HepG2 (cell line): ENCODE results near the gene GSTM1. TPM values are rescaled to one million over a fixed set of nuclear protein-coding genes. Genes with fewer than 3 reads are reported as not detected.

Source experiments
- DMAP1 ChIP-seq: IDR thresholded peaks from 2 replicates; pipeline ENCODE4 v1.6.1; 2016
- JUN ChIP-seq: sonication (generic); formaldehyde crosslinking; IDR thresholded peaks from 2 replicates; pipeline ENCODE4 v1.4.0; 2020; ENCODE audit warnings: mild to moderate bottlenecking, missing genetic modification reagents
- KLF9 ChIP-seq: IDR thresholded peaks from 2 replicates; pipeline ENCODE4 v1.6.1; 2016; ENCODE audit warnings: low read depth
- KMT2B ChIP-seq: IDR thresholded peaks from 2 replicates; pipeline ENCODE4 v1.6.1; 2016; ENCODE audit warnings: missing genetic modification reagents, missing compliant biosample characterization
- MEIS1 ChIP-seq: sonication (generic); formaldehyde crosslinking; IDR thresholded peaks from 2 replicates; pipeline ENCODE4 v1.9.0; 2021; ENCODE audit warnings: mild to moderate bottlenecking, missing genetic modification reagents, moderate library complexity, borderline replicate concordance
- NCOR1 ChIP-seq: fragments of 200-600 bp; sonication (generic); IDR thresholded peaks from 2 replicates; pipeline ENCODE4 v1.7.0; 2017; ENCODE audit warnings: antibody characterized with exemption, low read length, borderline replicate concordance
- PHF8 ChIP-seq: sonication (generic); formaldehyde crosslinking; IDR thresholded peaks from 2 replicates; pipeline ENCODE4 v1.5.0; 2020; ENCODE audit warnings: missing genetic modification reagents
- PRMT3 ChIP-seq: sonication (generic); formaldehyde crosslinking; IDR thresholded peaks from 2 replicates; pipeline ENCODE4 v1.8.1; 2022; ENCODE audit warnings: low read depth, mild to moderate bottlenecking, moderate library complexity, missing genetic modification reagents, borderline replicate concordance
- PTBP1 ChIP-seq: fragments of 200-400 bp; formaldehyde crosslinking; IDR thresholded peaks from 2 replicates; pipeline ENCODE4 v1.6.1; 2018; ENCODE audit warnings: low read length, low read depth; ENCODE audit not compliant: poor library complexity, severe bottlenecking
- RAD51 ChIP-seq: fragments of 450-650 bp; IDR thresholded peaks from 2 replicates; pipeline ENCODE4 v1.6.1; 2016; ENCODE audit warnings: borderline replicate concordance
- RBM22 ChIP-seq: fragments of 200-400 bp; formaldehyde crosslinking; optimal IDR thresholded peaks from 2 replicates; pipeline ENCODE3; 2017; ENCODE audit warnings: mild to moderate bottlenecking, low read length, moderate library complexity
- SIX4 ChIP-seq: sonication (generic); formaldehyde crosslinking; IDR thresholded peaks from 2 replicates; pipeline ENCODE4 v1.4.0; 2020; ENCODE audit warnings: missing genetic modification reagents
- ZFP41 ChIP-seq: sonication (generic); formaldehyde crosslinking; IDR thresholded peaks from 2 replicates; pipeline ENCODE4 v1.4.0; 2020; ENCODE audit warnings: mild to moderate bottlenecking, missing genetic modification reagents, borderline replicate concordance
- ZFP90 ChIP-seq: sonication (generic); formaldehyde crosslinking; IDR thresholded peaks from 2 replicates; pipeline ENCODE4 v1.8.0; 2022; ENCODE audit warnings: missing genetic modification reagents, mild to moderate bottlenecking, inconsistent platforms, borderline replicate concordance
- ZNF124 ChIP-seq: sonication (generic); formaldehyde crosslinking; IDR thresholded peaks from 2 replicates; pipeline ENCODE4 v1.4.0; 2020; ENCODE audit warnings: missing genetic modification reagents
- ZNF788 ChIP-seq: sonication (generic); formaldehyde crosslinking; IDR thresholded peaks from 2 replicates; pipeline ENCODE4 v1.5.0; 2020; ENCODE audit warnings: mild to moderate bottlenecking, missing genetic modification reagents, borderline replicate concordance
- polyA plus RNA-seq, 8 experiments: library from polyadenylated mRNA; depleted of rRNA in 3 of 8; stranded (reverse) in 7 of 8; unstranded in 1 of 8; fragments of >200 nt; fragmentation: Illumina TruSeq in 4 of 8; extraction: Trizol in 4 of 8; gene quantifications; 2 replicates each; pipeline versions ENCODE4 v1.2.1 to v1.2.3, GENCODE V29; 2011 to 2016; ENCODE audit warnings: low read depth in 4 of 8, missing spikeins in 1 of 8, mixed read lengths in 1 of 8; ENCODE audit not compliant: insufficient read depth in 1 of 8
- total RNA-seq, 5 experiments: library from RNA; depleted of rRNA; stranded (reverse); fragments of >200 nt; fragmentation: Illumina TruSeq; extraction: Trizol; gene quantifications; 2 replicates each; pipeline ENCODE4 v1.2.3, GENCODE V29; 2016; ENCODE audit warnings: low read depth in 1 of 5
- TF ChIP-seq, protein P1 (sequence below): sonication (generic); formaldehyde crosslinking; IDR thresholded peaks from 2 replicates; pipeline ENCODE4 v1.8.0; 2022; ENCODE audit warnings: missing genetic modification reagents, mild to moderate bottlenecking, moderate library complexity, borderline replicate concordance
- TF ChIP-seq, protein P2 (sequence below): sonication (generic); formaldehyde crosslinking; IDR thresholded peaks from 2 replicates; pipeline ENCODE4 v1.5.0; 2020; ENCODE audit warnings: mild to moderate bottlenecking, missing genetic modification reagents, borderline replicate concordance
- TF ChIP-seq, protein P3 (sequence below): sonication (generic); formaldehyde crosslinking; IDR thresholded peaks from 2 replicates; pipeline ENCODE4 v1.8.0; 2022; ENCODE audit warnings: missing genetic modification reagents, low read depth, mild to moderate bottlenecking, borderline replicate concordance
- TF ChIP-seq, protein P4 (sequence below): sonication (generic); formaldehyde crosslinking; IDR thresholded peaks from 2 replicates; pipeline ENCODE4 v1.5.0; 2020; ENCODE audit warnings: mild to moderate bottlenecking, missing genetic modification reagents, moderate library complexity
- TF ChIP-seq, protein P5 (sequence below): conservative IDR thresholded peaks from 2 replicates; pipeline ENCODE4 v1.6.1; 2018; ENCODE audit warnings: missing genetic modification reagents

GSTM1 gene
- total and polyA plus RNA-seq, 2 of the 13 experiments (the other 11 are each of a cell fraction or from before 2014, with no cell fraction given) = 0.42 TPM; not detected in 1

DNA sequence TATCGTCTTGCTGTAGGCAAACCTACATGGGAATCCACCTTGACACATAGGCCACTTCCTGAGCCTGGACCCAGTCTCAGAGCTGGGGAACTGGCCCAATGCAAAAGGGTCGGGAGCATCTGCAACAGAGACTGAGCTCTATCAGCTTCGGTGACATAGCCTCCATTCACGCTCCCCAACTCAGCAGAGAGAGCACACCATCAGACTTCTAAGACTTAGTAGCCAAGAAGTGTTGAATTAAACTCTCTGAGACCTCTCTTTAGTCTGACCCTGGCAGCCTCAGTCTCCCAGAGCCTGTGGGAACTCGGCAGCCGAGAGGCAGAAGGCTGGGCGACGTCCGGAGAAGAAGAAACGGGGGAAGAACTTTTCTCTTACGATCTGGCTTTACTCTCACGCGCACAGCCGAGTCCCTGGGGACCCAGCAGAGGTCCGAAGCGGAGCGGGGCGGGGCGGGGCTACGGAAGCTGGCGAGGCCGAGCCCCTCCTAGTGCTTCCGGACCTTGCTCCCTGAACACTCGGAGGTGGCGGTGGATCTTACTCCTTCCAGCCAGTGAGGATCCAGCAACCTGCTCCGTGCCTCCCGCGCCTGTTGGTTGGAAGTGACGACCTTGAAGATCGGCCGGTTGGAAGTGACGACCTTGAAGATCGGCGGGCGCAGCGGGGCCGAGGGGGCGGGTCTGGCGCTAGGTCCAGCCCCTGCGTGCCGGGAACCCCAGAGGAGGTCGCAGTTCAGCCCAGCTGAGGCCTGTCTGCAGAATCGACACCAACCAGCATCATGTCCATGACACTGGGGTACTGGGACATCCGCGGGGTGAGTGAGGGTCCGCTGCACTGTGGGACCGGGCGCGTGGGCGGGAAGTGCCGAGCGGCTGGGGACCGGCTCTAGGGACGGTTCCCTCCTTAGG, 31.8 kb upstream of the GSTM1 start, which contains the start of gene GSTM4 (continued):
- TF ChIP-seq, protein P1, sequence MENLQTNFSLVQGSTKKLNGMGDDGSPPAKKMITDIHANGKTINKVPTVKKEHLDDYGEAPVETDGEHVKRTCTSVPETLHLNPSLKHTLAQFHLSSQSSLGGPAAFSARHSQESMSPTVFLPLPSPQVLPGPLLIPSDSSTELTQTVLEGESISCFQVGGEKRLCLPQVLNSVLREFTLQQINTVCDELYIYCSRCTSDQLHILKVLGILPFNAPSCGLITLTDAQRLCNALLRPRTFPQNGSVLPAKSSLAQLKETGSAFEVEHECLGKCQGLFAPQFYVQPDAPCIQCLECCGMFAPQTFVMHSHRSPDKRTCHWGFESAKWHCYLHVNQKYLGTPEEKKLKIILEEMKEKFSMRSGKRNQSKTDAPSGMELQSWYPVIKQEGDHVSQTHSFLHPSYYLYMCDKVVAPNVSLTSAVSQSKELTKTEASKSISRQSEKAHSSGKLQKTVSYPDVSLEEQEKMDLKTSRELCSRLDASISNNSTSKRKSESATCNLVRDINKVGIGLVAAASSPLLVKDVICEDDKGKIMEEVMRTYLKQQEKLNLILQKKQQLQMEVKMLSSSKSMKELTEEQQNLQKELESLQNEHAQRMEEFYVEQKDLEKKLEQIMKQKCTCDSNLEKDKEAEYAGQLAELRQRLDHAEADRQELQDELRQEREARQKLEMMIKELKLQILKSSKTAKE (CRISPR knock-in tag) = no peak
- TF ChIP-seq DMAP1 (peak; percentile 60; the same call in 1 of the 2 replicates), PHF8 (peak; percentile 93), PTBP1 (no peak), ZFP41 (CRISPR knock-in tag) (no peak), RBM22 (no peak), KLF9 (CRISPR knock-in tag) (no peak), ZNF788 (CRISPR knock-in tag) (peak; percentile 77; the same call in 1 of the 2 replicates), RAD51 (no peak), JUN (CRISPR knock-in tag) (peak; percentile 36; the same call in 1 of the 2 replicates), ZNF124 (CRISPR knock-in tag) (peak; percentile 86; the same call in 1 of the 2 replicates), MEIS1 (CRISPR knock-in tag) (peak; percentile 81; the same call in 1 of the 2 replicates), NCOR1 (0 out of 2 replicates have a peak, but pooled peaks have one; percentile 61), SIX4 (CRISPR knock-in tag) (no peak; the same call in 1 of the 2 replicates), PRMT3 (CRISPR knock-in tag) (no peak), KMT2B (peak; percentile 87), ZFP90 (CRISPR knock-in tag) (0 out of 2 replicates have a peak, but pooled peaks have one; percentile 61)
- TF ChIP-seq, protein P2, sequence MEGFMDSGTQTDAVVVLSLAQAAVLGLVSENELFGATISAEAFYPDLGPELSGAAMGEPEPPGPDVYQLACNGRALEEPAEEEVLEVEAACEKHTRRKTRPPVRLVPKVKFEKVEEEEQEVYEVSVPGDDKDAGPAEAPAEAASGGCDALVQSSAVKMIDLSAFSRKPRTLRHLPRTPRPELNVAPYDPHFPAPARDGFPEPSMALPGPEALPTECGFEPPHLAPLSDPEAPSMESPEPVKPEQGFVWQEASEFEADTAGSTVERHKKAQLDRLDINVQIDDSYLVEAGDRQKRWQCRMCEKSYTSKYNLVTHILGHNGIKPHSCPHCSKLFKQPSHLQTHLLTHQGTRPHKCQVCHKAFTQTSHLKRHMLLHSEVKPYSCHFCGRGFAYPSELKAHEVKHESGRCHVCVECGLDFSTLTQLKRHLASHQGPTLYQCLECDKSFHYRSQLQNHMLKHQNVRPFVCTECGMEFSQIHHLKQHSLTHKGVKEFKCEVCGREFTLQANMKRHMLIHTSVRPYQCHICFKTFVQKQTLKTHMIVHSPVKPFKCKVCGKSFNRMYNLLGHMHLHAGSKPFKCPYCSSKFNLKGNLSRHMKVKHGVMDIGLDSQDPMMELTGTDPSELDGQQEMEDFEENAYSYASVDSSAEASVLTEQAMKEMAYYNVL = 0 out of 2 replicates have a peak, but pooled peaks have one; percentile 37
- TF ChIP-seq, protein P3, sequence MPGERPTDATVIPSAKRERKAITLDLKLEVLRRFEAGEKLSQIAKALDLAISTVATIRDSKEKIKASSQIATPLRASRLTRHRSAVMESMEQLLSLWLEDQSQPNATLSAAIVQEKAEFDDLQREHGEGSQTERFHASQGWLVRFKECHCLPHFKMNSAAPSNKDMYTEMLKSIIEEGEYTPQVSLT (CRISPR knock-in tag) = no peak; the same call in 1 of the 2 replicates
- TF ChIP-seq, protein P4, sequence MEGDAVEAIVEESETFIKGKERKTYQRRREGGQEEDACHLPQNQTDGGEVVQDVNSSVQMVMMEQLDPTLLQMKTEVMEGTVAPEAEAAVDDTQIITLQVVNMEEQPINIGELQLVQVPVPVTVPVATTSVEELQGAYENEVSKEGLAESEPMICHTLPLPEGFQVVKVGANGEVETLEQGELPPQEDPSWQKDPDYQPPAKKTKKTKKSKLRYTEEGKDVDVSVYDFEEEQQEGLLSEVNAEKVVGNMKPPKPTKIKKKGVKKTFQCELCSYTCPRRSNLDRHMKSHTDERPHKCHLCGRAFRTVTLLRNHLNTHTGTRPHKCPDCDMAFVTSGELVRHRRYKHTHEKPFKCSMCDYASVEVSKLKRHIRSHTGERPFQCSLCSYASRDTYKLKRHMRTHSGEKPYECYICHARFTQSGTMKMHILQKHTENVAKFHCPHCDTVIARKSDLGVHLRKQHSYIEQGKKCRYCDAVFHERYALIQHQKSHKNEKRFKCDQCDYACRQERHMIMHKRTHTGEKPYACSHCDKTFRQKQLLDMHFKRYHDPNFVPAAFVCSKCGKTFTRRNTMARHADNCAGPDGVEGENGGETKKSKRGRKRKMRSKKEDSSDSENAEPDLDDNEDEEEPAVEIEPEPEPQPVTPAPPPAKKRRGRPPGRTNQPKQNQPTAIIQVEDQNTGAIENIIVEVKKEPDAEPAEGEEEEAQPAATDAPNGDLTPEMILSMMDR (CRISPR knock-in tag) = peak; percentile 55; the same call in 1 of the 2 replicates
- TF ChIP-seq, protein P5, sequence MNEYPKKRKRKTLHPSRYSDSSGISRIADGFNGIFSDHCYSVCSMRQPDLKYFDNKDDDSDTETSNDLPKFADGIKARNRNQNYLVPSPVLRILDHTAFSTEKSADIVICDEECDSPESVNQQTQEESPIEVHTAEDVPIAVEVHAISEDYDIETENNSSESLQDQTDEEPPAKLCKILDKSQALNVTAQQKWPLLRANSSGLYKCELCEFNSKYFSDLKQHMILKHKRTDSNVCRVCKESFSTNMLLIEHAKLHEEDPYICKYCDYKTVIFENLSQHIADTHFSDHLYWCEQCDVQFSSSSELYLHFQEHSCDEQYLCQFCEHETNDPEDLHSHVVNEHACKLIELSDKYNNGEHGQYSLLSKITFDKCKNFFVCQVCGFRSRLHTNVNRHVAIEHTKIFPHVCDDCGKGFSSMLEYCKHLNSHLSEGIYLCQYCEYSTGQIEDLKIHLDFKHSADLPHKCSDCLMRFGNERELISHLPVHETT = peak; percentile 75
